Middle frontal gyrus (tissue), 1 donor: Measurements from ENCODE around the gene NEURL1B.
A peak's percentile ranks its signal among the peaks of the same experiment; 100 is the strongest.

ENCODE experiments used
- DNase-seq: peaks from one replicate; pipeline ENCODE4 v3.0.0-alpha.2; 2015; ENCODE audit warnings: low spot score; ENCODE audit errors: extremely low spot score

The NEURL1B gene

DNA sequence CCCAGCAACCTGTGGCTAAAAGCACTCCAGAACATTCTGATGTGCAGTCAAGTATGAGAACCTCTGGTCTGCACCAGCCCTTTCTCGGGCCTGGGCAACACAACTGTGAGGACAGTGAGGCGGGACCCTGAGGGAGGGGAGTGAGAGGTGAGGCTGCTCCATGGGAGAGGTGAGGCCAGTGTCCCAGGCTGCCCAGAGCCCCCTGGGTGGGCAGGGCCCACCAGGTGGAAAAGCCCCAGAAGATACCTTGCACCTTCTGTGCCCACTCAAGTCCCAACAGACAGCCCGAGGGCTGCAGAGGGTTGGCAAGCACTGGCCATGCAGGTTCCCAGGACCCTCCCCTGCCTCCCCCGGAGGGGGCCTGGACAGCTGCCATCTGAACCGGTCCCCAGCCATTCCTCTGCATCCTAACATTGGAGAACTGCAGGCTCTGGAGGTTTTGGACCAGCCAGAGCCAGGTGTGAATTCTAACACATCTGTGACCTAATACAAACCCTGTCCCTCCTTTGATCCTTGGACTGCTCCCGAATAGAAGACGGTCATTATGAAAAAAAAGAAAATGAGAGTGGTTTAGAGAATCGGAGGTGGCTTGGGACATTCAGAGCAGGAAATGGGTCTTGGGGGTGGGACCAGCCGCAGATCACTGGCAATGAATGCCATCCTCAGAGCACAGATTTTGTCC, 72.9 kb downstream of the NEURL1B start:
- DNase-seq: no peak

DNA sequence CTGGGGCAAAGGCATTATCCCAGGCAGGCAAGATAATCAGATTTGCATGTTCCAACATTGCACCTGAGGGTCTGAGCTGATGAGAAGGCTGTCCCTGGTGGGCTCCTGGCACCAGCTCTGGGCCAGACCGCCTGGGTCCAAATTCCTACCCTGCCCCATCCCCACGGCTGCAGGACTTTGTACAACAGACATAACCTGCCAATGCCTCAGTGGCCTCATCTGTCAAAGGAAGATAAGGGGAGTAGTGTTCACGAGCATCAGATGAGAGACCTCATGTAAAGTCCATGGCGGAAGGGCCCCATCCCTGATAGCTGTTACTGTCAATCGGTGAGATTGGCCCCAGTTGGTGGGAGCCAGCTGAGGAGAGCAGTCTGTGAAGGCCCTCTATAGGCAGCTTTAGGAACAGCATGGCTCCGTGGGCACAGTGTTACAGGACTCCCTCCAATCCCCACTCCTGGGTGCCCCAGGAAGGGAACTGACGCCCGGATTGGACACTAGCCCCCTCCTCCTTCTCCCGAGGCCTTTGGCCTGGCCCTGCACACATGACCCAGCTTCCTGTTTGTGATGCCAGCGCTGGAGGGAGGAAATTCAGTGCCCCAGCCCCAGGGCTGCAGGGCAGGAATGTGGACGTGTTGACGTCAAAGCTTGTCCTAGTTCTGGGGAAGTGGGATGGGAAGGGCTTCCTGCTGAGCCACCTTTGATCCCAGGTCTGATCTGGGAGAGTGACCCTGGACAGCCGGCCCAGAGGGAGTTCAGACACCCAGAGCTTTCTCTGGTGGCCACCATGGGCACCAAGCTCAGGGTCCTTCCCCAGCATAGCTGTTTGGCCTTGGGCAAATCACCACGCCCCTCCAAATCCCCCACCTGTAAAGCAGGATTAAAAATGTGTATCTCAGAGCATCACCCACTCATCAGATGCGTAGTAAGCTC, 73.7 kb downstream of the NEURL1B start:
- peak; percentile 18 for DNase-seq

- DNase-seq: no peak
Measured at GRCh38 chr5:172715421-172715780, 74.3 kb downstream of the NEURL1B start.

DNA sequence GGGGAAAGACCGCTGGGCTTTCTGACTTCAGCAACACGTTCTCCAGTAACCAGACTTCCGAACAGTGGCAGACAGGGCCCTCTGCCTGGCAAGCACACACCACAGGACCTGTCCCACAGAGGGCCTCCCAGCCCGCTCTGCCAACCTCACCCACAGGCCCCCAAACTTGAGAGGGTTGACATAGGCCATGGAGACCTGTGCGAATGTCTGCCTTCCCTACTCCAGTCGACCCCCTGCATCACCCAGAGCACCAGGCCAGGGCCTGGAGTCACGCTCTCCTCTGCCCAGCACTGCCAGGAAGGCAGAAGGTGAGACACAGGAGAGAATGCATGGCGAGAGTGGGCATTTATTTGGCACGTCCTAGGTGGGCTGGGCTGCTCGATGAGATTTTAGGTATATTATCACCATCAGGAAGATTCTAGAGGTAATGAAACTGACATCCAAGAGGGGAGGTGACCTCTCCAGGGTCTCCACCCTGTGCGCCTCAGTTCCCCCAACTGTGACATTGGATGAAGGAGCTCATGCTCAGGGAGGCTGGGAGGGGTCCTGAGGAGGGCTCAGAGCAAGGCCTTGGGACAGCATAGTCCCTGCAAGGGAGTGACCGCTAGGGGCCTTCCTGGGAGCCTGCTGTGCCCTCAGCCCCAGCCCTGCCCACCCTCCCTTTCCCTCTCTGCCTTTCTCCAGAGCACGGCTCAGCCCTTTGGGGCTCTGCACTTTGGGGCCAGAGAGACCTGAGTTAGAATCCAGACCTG, 75.0 kb downstream of the NEURL1B start:
- no peak for DNase-seq

DNA sequence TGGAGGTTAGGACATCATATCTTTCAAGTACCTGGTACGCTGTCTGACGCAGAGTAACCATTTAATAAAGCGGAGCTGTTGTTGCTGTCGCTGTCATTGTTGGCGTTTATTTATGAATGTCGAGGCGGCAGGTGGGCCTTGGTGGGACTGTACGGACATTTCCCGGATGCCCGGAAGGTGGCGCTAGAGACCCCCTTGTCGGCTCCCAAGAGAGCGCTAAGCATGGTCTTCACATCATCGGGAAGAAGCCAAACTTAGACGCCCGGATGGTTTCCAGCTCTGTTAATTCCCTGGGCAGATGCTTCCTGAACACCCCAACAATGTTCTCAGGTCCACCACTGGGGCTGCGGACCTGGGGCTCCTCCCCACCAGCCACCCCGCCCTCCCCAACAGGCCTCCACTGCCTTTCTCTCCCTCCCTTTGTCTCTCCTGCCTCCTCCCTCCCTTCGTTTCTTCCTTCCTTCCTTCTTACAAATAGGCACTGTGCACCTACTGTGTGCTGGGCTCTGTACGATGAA, 75.8 kb downstream of the NEURL1B start:
- peak; percentile 47 for DNase-seq

GRCh38 chr5:172717481-172718195, 76.6 kb downstream of the NEURL1B start:
- DNase-seq: no peak

DNA sequence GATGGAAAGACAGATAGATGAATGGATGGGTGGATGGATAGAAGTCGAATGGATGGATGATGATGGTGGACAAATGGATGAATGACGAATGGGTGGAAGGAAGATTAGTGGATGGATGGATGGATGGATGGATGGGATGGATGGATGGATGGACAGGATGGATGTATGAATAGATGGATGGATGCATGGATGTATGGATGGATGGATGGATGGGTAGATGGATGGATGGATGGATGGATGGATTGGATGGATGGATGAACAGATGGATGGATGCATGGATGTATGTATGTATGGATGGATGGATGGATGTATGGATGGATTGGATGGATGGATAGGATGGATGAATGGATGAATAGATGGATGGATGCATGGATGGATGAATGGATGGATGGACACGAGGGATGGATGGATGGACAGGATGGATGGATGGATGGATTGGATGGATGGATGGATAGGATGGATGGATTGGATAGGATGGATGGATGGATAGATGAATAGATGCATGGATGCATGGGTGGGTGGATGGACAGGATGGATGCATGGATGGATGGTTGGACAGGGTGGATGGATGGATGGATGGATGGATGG, 77.6 kb downstream of the NEURL1B start:
- DNase-seq: no peak

GRCh38 chr5:172719211-172719610, 78.1 kb downstream of the NEURL1B start:
- no peak for DNase-seq

- DNase-seq: no peak
Measured at GRCh38 chr5:172720655-172721054, 79.6 kb downstream of the NEURL1B start.

- DNase-seq: no peak
Measured at GRCh38 chr5:172721455-172722326, 80.6 kb downstream of the NEURL1B start.

GRCh38 chr5:172722327-172722815, 81.3 kb downstream of the NEURL1B start:
- no peak for DNase-seq

DNA sequence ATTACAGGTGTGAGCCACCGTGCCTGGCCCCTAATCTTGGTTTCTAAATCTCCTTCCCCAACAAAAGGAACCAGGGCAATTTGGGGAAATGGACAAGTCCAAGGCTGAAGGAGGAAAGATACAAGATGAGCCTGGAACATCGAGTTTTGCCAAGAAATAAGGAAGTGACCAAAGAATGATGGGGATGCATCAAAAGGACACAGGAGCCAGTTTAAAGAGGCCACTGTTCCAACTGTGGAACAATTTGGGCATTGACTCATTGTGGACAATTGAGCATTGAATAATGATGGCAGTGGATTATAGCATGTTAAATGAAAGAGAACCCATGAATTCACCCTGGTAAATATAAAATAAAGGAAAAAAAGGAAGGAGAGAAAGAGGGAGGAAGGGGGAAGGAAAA, 82.4 kb downstream of the NEURL1B start:
- DNase-seq: peak; percentile 31

- no peak for DNase-seq
Measured at GRCh38 chr5:172724242-172725183, 83.5 kb downstream of the NEURL1B start.

GRCh38 chr5:172725273-172725672, 84.2 kb downstream of the NEURL1B start:
- DNase-seq: no peak

DNA sequence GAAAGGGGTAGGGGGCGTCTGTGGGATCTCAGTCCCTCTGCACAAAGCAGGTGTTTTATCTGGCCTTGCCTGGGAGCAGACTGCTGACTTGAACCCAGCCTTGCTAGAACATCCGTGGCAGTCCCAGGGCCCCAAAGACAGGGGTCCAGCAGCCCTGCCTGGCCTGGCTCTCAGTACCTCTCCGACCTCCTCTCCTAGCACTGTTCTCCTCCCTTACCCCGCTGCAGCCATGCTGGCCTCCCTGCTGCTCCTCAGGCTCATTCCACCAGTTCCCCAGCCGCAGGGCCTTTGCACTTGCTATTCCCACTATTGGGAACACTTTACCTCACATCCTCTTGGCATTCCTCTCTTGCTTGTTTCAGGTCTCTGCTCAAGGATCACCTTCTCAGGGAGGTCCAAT, 84.7 kb downstream of the NEURL1B start:
- DNase-seq: no peak

DNA sequence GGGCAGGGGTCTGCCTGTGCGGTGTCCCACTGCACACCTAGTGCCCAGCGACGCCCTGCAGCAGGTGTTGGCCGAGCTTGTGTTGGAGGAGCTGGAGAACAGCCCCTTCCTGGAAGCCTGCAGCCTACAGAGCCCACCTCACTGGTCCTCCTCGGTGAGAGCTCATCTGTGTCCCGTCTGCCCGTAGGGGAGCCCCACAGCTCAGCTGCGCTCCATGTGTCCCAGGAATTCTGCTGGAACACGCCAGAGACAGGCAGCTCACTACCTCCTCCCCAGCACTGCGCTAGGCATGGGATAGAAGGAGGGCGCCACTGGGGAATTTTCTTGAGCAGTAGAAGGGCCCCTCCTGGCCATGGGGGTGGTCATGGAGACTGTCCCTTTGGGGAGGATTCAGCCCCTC, 85.9 kb downstream of the NEURL1B start:
- DNase-seq: no peak

DNA sequence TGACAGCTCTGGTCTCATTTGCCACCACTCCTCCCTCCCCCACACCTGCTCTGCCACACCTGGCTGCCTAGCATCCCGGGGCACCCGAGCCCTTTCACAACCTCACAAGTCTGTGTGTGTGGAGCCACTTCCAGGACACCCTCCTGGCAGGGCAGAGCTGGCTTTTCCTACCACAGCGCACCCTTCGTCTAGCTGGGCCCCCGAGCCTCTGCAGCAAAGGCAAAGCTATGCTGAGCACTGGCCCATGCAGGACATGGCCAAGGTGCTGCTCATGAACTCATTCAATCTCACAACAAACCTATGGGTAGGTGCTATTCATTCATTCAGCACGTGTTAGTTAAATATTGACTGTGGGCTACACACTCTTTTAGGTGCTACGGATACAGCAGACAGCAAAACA, 86.5 kb downstream of the NEURL1B start:
- DNase-seq: no peak

DNA sequence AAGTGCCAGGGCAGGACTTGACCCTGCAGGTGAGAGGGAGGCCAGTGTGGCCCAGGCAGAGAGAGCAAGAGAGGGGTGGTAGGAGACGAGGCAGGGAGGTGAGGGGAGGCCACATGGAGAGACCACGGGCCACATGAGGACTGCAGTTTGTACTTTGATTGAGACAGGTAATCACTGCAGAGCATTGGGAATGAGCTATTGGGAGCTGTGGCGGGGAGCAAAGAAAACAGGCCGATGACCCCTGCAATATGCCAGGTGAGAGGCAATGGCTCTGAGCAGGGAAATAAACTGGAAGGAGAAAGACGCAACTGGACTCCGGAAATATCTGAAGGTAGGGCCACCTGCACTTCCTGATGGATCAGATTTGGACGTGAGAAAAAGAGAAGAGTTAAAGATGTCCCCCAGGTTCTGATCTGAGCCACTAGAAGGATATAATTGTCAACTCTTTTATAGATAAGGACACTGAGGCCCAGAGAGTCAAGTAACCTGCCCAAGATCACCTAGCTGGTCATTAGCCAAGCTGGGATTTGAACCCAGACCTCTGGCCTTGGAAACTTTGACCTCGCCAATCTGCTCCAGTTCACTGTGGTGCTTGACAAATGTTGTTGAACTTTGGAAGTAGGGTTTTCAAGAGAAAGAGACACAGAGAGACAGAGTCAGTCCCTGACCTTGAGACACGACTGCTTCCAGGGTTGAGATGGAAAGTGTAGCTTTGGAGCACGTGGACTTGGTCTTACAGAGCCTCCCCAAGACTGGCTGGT, 87.6 kb downstream of the NEURL1B start:
- DNase-seq: no peak
